Measurements from ENCODE around the gene NEMP1. TPM values are rescaled to one million over a fixed set of nuclear protein-coding genes. Genes with fewer than 3 reads are reported as not detected.

The NEMP1 gene
- total and polyA plus RNA-seq, 2 of the 8 experiments (the other 6 are each of a cell fraction or from before 2014, with no cell fraction given) = 30.1 to 43.2 TPM

DNA sequence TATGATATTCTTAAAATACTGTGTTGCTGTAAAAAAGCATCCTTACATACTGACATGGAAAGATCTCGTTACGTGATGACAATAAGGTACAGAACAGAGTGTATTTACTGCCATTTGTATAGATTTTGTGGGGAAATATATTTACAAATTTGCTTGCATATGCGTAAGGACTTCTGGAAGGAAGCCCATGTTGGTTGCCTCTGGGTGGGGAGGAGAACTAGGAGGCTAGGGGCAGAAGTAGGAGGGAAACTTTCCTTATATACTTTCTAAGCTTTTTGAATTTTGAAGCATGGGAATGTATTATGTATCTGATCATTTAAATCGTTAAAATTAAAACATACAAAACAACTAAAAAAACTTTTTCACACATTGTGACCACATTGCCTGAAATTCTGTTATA, 38.4 kb downstream of the NEMP1 start (continued):
- no peak for TF ChIP-seq EP300 (IDR thresholded peaks at IDR 0.05; ENCODE audit: borderline replicate concordance in 1 of 2, low read depth in 2 of 2, low read length in 2 of 2)
- no peak for TF ChIP-seq SIN3A (conservative IDR thresholded peaks at IDR 0.05 in 1 of 2, IDR thresholded peaks at IDR 0.05 in 1 of 2; ENCODE audit: low read depth in 1 of 2, low read length in 2 of 2)
- no peak for TF ChIP-seq POU5F1 (IDR thresholded peaks at IDR 0.05; ENCODE audit: low read depth, low read length)
- TF ChIP-seq BCL11A (IDR thresholded peaks at IDR 0.05; ENCODE audit: low read depth in 2 of 2, low read length in 2 of 2) = no peak
- no peak for TF ChIP-seq HDAC2 (IDR thresholded peaks at IDR 0.05; ENCODE audit: borderline replicate concordance in 1 of 2, low read depth in 2 of 2, low read length in 2 of 2)
- no peak for TF ChIP-seq JUND (IDR thresholded peaks at IDR 0.05; ENCODE audit: low read length)
